Activated CD4-positive, alpha-beta T cell treated with anti-CD3 and anti-CD28 coated beads for 24 hours (primary cell): ENCODE measurements around the gene REC8.
A peak's percentile ranks its signal among the peaks of the same experiment; 100 is the strongest.

Source experiments
- DNase-seq, 2 donors: peaks; one replicate each; pipeline ENCODE4 v3.0.0-alpha.2; 2020; ENCODE audit warnings: low read depth in 2 of 2

Gene REC8

GRCh38 chr14:24171422-24172260, at the start of gene REC8:
Gene REC8, plus strand, starts transcription at chr14:24172080. Its CDS starts 473 bp downstream, at chr14:24172553.
- DNase-seq = peak in 1 of 2 donors; percentile 58

GRCh38 chr14:24122416-24122815, 49.5 kb upstream of the REC8 start:
- no peak for DNase-seq

DNA sequence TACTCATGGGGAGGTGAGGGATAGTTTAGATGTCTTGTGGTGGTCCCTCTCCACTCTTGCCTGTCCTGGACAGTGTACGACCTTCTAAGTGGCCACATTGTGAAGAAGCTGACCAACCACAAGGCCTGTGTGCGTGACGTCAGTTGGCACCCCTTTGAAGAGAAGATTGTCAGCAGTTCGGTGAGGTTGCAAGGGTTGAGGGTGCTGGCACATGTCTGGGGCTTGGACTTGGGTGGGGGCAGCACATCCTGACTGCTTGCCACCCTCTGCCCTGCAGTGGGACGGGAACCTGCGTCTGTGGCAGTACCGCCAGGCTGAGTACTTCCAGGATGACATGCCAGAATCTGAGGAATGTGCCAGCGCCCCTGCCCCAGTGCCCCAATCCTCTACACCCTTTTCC, 49.0 kb upstream of the REC8 start:
- no peak for DNase-seq

GRCh38 chr14:24123424-24124417, 48.2 kb upstream of the REC8 start:
- DNase-seq = no peak

GRCh38 chr14:24126939-24127338, 44.9 kb upstream of the REC8 start:
- no peak for DNase-seq

- DNase-seq = no peak
Observed at GRCh38 chr14:24127673-24128072, 44.2 kb upstream of the REC8 start.

DNA sequence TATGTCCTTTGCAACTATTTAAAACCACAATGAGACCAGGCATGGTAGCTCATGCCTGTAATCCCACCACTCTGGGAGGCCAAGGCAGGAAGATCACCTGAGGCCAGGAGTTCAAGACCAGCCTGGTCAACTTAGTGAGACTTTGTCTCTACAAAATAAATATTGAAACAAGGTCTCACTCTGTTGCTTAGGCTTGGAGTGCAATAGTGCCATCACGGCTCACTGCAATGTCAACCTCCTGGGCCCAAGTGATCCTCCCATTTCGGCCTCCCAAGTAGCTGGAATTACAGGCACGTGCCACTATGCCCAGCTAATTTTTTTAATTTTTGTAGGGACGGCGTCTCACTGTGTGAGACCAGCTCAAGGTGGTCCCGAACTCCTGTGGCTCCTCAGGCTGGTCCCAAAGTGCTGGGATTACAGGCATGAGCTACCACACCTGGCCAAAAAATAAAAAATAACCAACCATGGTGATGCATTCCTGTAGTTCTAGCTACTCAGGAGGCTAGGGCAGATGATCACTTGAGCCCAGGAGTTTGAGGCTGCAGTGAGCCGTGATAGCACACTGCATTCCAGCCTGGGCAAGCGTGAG, 42.4 kb upstream of the REC8 start:
- DNase-seq = no peak

- DNase-seq = no peak
Observed at GRCh38 chr14:24130380-24130716, 41.5 kb upstream of the REC8 start, which contains the start of gene FITM1. Gene FITM1, plus strand, starts transcription at chr14:24130659. Its CDS starts 905 bp downstream, at chr14:24131564.

GRCh38 chr14:24130717-24131548, 40.9 kb upstream of the REC8 start:
- no peak for DNase-seq

DNA sequence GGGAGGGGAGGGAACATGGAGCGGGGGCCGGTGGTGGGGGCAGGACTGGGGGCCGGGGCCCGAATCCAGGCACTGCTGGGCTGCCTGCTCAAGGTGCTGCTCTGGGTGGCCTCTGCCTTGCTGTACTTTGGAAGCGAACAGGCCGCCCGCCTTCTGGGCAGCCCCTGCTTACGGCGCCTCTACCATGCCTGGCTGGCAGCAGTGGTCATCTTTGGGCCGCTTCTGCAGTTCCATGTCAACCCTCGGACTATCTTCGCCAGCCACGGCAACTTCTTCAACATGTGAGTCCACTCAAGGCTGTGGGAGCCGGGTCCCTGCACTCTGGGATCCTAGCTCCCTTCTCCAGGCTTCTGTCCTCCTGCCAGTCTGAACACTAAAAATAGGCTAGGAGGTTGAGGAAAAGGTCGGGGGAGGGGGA, 40.3 kb upstream of the REC8 start:
- DNase-seq = no peak

DNA sequence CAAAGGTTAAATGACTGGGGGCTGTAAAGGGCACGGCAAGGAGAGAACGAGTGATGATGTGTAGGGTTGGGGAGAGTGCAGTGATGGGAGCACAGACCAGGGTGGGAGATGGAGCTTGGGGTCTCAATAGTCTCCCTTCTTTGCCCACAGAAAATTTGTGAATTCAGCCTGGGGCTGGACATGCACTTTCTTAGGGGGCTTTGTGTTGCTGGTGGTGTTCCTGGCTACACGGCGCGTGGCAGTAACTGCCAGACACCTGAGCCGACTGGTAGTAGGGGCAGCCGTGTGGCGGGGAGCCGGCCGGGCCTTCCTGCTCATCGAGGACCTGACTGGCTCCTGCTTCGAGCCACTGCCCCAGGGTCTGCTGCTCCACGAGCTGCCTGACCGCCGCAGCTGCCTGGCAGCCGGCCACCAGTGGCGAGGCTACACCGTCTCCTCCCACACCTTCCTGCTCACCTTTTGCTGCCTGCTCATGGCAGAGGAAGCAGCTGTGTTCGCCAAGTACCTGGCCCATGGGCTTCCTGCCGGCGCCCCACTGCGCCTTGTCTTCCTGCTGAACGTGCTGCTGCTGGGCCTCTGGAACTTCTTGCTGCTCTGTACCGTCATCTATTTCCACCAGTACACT, 39.7 kb upstream of the REC8 start:
- DNase-seq = no peak

- DNase-seq = no peak
Observed at GRCh38 chr14:24132976-24133375, 38.9 kb upstream of the REC8 start.

GRCh38 chr14:24133735-24134134, 38.1 kb upstream of the REC8 start:
- DNase-seq = no peak

GRCh38 chr14:24135584-24135833, 36.4 kb upstream of the REC8 start:
- DNase-seq = no peak

DNA sequence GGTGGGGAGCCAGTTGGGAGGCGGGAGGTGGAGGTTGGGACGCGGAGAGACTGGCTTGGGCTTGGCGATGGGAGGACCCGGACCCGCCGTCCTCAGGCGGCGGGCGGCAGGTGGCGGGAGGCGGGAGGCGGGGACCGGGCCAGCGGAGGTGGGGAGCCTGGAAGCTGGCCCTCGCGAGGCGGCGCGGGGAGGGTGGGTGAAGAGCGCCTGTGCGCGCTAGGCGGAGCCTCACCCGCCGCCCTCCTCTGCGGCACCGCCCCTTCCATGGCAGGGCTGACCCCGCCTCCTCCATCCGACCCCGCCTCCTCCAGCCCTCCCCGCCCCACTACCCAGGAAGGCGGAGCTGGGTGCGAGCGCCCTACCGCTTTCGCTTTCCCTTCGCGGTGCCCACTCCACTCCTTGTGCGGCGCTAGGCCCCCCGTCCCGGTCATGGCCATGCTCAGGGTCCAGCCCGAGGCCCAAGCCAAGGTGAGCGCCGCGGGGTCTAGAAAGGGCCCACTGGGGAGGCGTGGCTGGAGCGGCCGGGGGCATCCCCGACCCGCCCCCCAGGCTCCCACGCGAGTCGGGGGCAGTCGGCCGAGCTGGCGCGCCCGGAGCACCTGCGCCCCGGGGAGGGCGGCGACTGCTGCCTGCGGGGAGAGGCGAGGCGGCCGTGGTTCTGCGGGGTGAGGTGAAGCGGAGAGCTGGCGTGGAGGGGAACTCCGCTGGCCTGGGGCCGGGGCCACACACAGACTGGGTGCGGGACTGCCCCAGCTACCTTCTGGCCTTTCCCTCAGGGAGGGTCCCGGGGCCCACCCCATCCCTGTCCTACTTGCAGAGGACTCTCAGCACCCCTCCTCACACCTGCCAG, 35.8 kb upstream of the REC8 start, which contains the start of gene PSME1:
TSS of gene PSME1 (plus strand) at position 361 of the 850 bp plus-strand sequence. CDS start at position 430, 69 bp downstream.
- peak; percentile 87 to 93 for DNase-seq

GRCh38 chr14:24136684-24137528, 35.0 kb upstream of the REC8 start:
- DNase-seq = no peak

DNA sequence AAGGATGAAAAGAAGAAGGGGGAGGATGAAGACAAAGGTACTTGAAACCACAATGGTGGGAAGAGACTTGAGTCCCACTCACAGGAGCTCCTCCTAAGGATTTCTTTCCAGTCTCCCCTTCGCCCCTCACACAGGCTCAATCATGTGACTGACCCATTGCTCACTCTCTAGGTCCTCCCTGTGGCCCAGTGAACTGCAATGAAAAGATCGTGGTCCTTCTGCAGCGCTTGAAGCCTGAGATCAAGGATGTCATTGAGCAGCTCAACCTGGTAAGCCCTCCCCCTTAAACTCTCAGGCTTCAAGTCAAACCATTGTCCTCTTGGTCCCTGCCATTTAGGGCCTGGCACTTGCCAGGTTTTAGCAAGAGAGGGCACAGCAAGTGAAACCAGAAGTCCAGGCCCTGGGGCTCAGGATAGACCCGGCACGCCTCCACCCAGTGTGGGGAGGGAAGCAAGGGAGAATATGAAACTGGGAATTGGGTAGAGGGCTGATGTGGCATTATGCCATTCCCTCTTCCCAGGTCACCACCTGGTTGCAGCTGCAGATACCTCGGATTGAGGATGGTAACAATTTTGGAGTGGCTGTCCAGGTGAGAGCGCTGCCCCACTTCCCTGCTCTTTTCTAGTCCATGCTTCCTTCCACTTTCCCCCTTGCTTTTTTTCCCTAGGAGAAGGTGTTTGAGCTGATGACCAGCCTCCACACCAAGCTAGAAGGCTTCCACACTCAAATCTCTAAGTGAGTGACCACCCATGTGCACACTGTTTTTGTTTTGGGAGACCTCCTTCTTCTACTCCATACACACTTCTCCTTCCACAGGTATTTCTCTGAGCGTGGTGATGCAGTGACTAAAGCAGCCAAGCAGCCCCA, 34.1 kb upstream of the REC8 start:
- DNase-seq = no peak
